ENCODE measurements around the gene C11orf16. TPM values are rescaled to one million over a fixed set of nuclear protein-coding genes. Genes with fewer than 3 reads are reported as not detected.
A peak's percentile ranks its signal among the peaks of the same experiment; 100 is the strongest.

The C11orf16 gene
- total and polyA plus RNA-seq, 2 experiments from 2014 or later: not detected

DNA sequence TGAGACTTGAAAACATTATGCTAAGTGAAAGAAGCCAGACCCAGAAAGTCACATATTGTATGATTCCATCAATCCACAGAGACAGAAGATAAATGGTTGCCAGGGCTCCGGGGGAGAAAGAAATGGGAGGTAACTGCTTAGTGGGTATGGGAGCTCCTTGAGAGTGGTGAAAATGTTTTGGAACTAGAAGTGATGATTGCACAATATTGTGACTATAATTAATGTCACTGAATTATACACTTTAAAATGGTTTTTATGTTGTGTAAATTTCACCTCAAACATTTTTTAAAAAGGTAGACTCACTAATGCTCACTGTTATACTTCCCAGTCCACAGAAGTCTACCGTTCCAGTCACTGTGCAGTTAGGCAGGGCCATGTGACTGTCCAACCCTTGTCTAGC, 54.0 kb downstream of the C11orf16 start:
- no peaks in the 10 kb centered on the region for H3K27me3 ChIP-seq
- no peaks in the 10 kb centered on the region for H3K36me3 ChIP-seq
- no peak for DNase-seq (ENCODE audit: low read depth in 1 of 2, low spot score in 1 of 2)
- no peak overlapping the region for H3K4me3 ChIP-seq
- no peak overlapping the region for H3K27ac ChIP-seq
- no peaks in the 10 kb centered on the region for H3K4me1 ChIP-seq (ENCODE audit: low read depth)
- H3K9me3 ChIP-seq (ENCODE audit: low read depth): no peaks in the 10 kb centered on the region
- TF ChIP-seq, protein P1, sequence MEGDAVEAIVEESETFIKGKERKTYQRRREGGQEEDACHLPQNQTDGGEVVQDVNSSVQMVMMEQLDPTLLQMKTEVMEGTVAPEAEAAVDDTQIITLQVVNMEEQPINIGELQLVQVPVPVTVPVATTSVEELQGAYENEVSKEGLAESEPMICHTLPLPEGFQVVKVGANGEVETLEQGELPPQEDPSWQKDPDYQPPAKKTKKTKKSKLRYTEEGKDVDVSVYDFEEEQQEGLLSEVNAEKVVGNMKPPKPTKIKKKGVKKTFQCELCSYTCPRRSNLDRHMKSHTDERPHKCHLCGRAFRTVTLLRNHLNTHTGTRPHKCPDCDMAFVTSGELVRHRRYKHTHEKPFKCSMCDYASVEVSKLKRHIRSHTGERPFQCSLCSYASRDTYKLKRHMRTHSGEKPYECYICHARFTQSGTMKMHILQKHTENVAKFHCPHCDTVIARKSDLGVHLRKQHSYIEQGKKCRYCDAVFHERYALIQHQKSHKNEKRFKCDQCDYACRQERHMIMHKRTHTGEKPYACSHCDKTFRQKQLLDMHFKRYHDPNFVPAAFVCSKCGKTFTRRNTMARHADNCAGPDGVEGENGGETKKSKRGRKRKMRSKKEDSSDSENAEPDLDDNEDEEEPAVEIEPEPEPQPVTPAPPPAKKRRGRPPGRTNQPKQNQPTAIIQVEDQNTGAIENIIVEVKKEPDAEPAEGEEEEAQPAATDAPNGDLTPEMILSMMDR (IDR thresholded peaks at IDR 0.05; ENCODE audit: low read depth, low read length): no peak

DNA sequence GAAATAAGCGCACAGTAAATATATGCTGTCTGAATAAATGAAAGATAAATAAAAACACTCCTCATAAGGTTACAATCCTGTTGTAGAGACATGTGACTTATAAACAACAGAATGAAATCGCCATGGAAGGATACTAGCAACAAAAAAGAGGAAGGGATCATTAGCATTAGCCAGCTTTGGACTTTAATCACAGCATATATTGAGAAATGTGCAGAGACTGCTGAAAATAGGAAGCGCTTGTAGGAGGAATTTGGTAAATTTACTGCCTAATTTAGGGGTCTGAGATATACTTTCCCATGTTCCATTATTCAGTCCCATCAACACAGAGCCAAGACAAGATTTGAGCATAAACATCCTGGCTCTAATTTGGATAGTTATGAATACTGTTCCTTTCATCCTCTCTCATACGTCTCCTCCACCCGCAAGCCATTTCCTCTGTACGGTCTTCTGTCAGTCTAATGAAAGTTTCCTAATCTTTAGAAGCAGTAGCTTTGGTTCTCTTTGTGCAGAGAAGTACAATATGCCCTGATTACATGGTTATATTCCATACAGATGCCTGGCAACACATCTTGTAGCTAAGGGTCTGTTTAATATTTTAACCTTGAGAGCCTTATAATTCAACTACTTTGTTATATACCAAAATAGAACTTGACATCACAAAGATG, 58.9 kb downstream of the C11orf16 start:
- no peaks in the 10 kb centered on the region for H3K36me3 ChIP-seq
- no peak overlapping the region for H3K4me3 ChIP-seq
- peaks cover 6% of the 10 kb centered on the region for H3K4me1 ChIP-seq (ENCODE audit: low read depth)
- no peaks in the 10 kb centered on the region for H3K27me3 ChIP-seq
- peak in 1 of 2 donors; percentile 35 for DNase-seq (ENCODE audit: low read depth in 1 of 2, low spot score in 1 of 2)
- no peaks in the 10 kb centered on the region for H3K9me3 ChIP-seq (ENCODE audit: low read depth)
- TF ChIP-seq, protein P1 (IDR thresholded peaks at IDR 0.05; ENCODE audit: low read depth, low read length): no peak
- no peak overlapping the region for H3K27ac ChIP-seq

DNA sequence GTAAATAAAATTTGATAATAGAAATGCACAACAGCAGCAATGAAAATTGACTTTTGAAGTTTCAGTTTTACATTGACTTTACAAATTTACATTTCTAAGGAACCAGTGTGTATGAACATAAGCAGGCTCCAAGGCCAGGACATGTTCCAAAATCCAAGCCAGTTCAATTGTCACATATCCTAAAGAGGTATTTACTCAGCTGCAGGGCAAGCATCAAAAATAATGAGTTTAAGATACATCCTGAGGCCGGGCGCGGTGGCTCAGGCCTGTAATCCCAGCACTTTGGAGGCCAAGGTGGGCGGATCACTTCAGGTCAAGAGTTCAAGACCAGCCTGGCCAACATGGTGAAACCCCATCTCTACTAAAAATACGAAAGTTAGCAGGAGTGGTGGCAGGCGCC, 60.8 kb downstream of the C11orf16 start:
- peaks cover 6% of the 10 kb centered on the region for H3K4me1 ChIP-seq (ENCODE audit: low read depth)
- H3K9me3 ChIP-seq (ENCODE audit: low read depth): no peaks in the 10 kb centered on the region
- H3K36me3 ChIP-seq: no peaks in the 10 kb centered on the region
- no peak for DNase-seq (ENCODE audit: low read depth in 1 of 2, low spot score in 1 of 2)
- H3K27me3 ChIP-seq: no peaks in the 10 kb centered on the region
- TF ChIP-seq, protein P1 (IDR thresholded peaks at IDR 0.05; ENCODE audit: low read depth, low read length): no peak
- no peak overlapping the region for H3K4me3 ChIP-seq
- peak overlapping the region; percentile 91 for H3K27ac ChIP-seq

DNA sequence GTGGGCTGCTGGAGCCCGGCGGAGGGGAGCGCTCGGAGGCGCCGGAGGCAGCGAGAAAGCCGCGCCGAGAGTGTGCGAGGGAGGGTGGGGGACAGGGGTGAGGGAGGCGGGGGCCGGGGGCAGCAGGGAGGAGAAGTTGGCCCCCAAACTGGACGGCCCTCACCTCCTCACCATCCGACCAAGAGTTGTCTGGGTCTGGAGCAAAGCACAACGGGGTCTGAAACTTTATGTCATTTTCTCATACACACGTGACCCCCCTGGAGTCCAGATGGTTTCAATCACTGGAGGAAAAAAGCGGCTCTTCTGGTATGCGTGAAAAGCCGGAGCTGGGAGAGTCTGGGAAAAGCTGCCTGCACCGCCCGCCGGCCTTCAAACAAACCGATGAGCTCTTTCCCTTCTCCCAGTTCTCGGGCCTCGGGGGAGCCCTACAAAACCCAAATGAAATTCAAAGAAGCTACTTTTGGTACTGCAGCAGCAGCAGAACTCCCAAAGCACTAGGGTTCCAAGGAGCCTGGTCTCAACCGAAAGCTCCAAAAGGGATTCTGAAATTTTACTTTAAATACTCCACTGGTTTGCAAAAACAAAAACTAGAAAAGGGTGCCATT, 61.5 kb downstream of the C11orf16 start:
- H3K27ac ChIP-seq: peak overlapping the region; percentile 91
- no peaks in the 10 kb centered on the region for H3K36me3 ChIP-seq
- TF ChIP-seq, protein P1 (IDR thresholded peaks at IDR 0.05; ENCODE audit: low read depth, low read length): no peak
- H3K27me3 ChIP-seq: no peaks in the 10 kb centered on the region
- peak overlapping the region; percentile 97 for H3K4me3 ChIP-seq
- H3K9me3 ChIP-seq (ENCODE audit: low read depth): no peaks in the 10 kb centered on the region
- peaks cover 6% of the 10 kb centered on the region for H3K4me1 ChIP-seq (ENCODE audit: low read depth)
- DNase-seq (ENCODE audit: low read depth in 1 of 2, low spot score in 1 of 2): peak; percentile 89 to 96

DNA sequence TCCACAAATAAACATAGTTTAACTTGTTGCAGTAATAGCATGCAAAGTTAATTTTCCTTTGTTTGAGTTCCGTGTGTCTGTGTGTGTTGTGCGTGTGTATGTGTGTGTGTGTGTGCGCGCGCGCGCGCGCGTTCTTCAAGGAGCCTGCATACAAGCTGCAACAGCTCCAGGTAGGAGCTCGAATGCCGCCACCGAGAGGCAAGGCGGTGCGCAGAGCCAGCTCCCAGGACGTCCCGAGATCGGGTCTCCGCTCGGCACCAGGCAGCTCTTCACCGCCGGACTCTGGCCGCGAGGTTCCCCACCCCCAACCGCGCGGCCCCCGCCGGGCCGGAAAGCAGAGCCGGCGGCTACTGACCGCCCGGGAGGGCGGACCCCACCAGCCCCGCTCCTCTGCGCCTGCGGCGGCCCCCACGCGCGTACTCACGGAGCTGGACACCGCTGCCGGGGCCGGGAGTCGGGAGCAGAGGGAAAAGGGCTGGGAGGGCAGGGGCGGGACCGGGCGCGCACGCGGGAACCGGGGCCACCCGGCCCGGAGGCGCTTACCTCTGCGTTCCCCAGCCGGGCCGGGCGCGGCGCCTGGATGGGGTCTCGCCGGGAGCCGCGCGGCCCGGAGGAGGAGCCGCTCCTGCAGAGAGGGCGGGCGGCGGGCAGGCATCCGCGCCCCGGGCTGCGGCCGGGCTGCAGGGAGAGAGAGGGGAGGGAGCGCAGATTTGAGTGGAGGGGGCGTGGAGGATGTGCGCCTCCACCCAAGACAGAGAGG, 62.2 kb downstream of the C11orf16 start:
- TF ChIP-seq, protein P1 (IDR thresholded peaks at IDR 0.05; ENCODE audit: low read depth, low read length): no peak
- Histone ChIP-seq H3K27me3 (no peaks in the 10 kb centered on the region), H3K36me3 (no peaks in the 10 kb centered on the region), H3K4me3 (peak overlapping the region; percentile 97), H3K4me1 (ENCODE audit: low read depth) (peaks cover 6% of the 10 kb centered on the region), H3K9me3 (ENCODE audit: low read depth) (no peaks in the 10 kb centered on the region), H3K27ac (peak overlapping the region; percentile 91)
- DNase-seq (ENCODE audit: low read depth in 1 of 2, low spot score in 1 of 2): peak; percentile 79 to 81

Other genes starting within 250 kb of the C11orf16 start
- 26.2 and 33.7 TPM in 2 replicates for gene AKIP1, start 21.8 kb downstream of the C11orf16 start, total RNA-seq
- 51.1 and 55.2 TPM in 2 replicates for gene AKIP1, start 21.8 kb downstream of the C11orf16 start, polyA plus RNA-seq
- not detected in 2 replicates for gene ASCL3, start 10.1 kb upstream of the C11orf16 start, total RNA-seq
- gene ASCL3, start 10.1 kb upstream of the C11orf16 start, polyA plus RNA-seq: not detected in 2 replicates
- gene TMEM9B, start 31.5 kb upstream of the C11orf16 start, total RNA-seq: 15.4 and 20.9 TPM in 2 replicates
- 36.2 and 39.4 TPM in 2 replicates for gene TMEM9B, start 31.5 kb upstream of the C11orf16 start, polyA plus RNA-seq
- gene NRIP3, start 71.1 kb upstream of the C11orf16 start, total RNA-seq: 2.1 and 2.5 TPM in 2 replicates
- 0.04 and 0.57 TPM in 2 replicates for gene NRIP3, start 71.1 kb upstream of the C11orf16 start, polyA plus RNA-seq
- 0.18 and 0.21 TPM in 2 replicates for gene SCUBE2, start 158.7 kb upstream of the C11orf16 start, total RNA-seq
- 1.4 TPM in 1 of 2 replicates, not detected in the other for gene SCUBE2, start 158.7 kb upstream of the C11orf16 start, polyA plus RNA-seq